Measurements from ENCODE around the gene SNAP23. TPM values are rescaled to one million over a fixed set of nuclear protein-coding genes. Genes with fewer than 3 reads are reported as not detected.

SNAP23 gene
- total RNA-seq (2021) (58.2 to 68.3 TPM (median 63.7 TPM) in 3 replicates), Bru-seq, nascent RNA (percentile 81 among the genes with signal in this experiment)
- long read RNA-seq, experiment 1, transcript SNAP23-202 (7 exons, 2,480 nt): minor isoform, 15 of 404 reads
- long read RNA-seq, experiment 1, transcript SNAP23-201 (8 exons, 2,687 nt): major isoform, 347 of 404 reads
- long read RNA-seq, experiment 1, partial matches to known transcripts: 12 of 404 reads
- long read RNA-seq, experiment 1, other reads (novel, unspliced or antisense): 28 of 404 reads
- long read RNA-seq, experiment 2, transcript SNAP23-201 (8 exons, 2,687 nt): major isoform, 41 of 96 reads
- long read RNA-seq, experiment 2, partial matches to known transcripts: 7 of 96 reads
- long read RNA-seq, experiment 2, other reads (novel, unspliced or antisense): 44 of 96 reads
- long read RNA-seq, experiment 3, transcript SNAP23-205 (3 exons, 862 nt): minor isoform, 7 of 281 reads
- long read RNA-seq, experiment 3, transcript SNAP23-202 (7 exons, 2,480 nt): minor isoform, 14 of 281 reads
- long read RNA-seq, experiment 3, transcript SNAP23-201 (8 exons, 2,687 nt): major isoform, 228 of 281 reads
- long read RNA-seq, experiment 3, partial matches to known transcripts: 13 of 281 reads
- long read RNA-seq, experiment 3, other reads (novel, unspliced or antisense): 18 of 281 reads

DNA sequence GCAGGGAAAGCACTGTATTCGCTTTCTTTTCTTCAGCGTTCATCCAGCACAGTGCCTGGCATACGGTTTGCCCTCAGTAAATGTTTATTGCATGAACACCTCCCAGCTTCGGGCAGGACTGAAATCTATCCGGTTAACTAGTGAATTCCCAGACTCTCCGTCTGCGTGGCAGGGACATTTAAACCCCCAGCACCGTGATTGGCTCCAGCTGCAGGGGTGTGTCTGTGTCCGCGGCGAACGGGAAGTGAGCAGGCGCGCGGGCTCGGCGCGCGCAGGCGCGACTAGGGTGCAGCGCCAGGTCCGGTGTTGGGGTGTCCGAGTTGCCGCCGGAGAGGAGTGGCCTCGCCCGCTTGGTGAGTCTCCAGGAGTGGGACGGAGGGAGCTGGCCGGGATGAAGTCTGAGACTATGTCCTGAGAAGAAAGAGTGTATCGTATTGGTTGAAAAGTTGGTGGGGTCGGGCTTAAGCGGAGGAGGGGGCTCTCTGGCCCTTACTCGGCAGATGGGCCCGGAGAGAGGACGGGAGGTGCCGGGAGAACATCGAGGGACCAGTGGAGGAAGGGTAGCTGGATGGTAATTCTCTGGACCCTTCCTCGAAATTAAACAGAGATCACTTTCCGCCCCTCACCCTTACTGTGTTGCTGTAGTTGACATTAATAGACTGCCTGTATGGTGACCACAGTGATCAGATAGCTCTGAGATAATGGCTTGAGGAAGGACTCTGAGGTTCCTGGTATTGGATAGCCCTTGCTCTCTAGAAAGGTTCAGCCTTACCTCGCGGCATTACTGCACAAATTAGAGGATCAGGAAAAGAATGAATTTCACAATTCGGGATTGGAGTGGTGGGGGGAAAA is at the start of gene SNAP23:
Gene SNAP23 (plus strand): TSS at position 274 of the 852 bp plus-strand sequence. CDS start 16,213 bp downstream, outside the sequence.
- Mint-ChIP-seq H3K36me3 (no peaks in the 10 kb centered on the region), H3K27me3 (ENCODE audit: low read depth) (no peaks in the 10 kb centered on the region), H3K27ac (peak within 1 kb of the TSS; percentile 94), H3K4me3 (peak within 1 kb of the TSS; percentile 92), H3K9me3 (no peaks in the 10 kb centered on the region), H3K4me1 (peaks cover 45% of the 10 kb centered on the region)
- CTCF ChIA-PET: interaction anchor here (1.0 to 1.6 kb wide), 2 partner anchors 111 to 358 kb away, joined by 3 to 4 read pairs; no protein-coding TSS in a partner anchor
- peak; percentile 91 for DNase-seq (ENCODE audit: low spot score)
- ATAC-seq: peak; percentile 92
- POLR2A ChIA-PET: interaction anchor here (0.5 to 1.4 kb wide), 8 partner anchors 9 to 365 kb away, joined by 3 to 10 read pairs (median 3); no protein-coding TSS in a partner anchor
- TF ChIP-seq ZNF396 (CRISPR knock-in tag; IDR thresholded peaks at IDR 0.05; ENCODE audit: borderline replicate concordance): no peak
- TF ChIP-seq, protein P1, sequence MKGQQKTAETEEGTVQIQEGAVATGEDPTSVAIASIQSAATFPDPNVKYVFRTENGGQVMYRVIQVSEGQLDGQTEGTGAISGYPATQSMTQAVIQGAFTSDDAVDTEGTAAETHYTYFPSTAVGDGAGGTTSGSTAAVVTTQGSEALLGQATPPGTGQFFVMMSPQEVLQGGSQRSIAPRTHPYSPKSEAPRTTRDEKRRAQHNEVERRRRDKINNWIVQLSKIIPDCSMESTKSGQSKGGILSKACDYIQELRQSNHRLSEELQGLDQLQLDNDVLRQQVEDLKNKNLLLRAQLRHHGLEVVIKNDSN (CRISPR knock-in tag; IDR thresholded peaks at IDR 0.05): peak; percentile 44; the same call in 1 of the 2 replicates
- TF ChIP-seq MLX (CRISPR knock-in tag; IDR thresholded peaks at IDR 0.05): no peak
- TF ChIP-seq, protein P2, sequence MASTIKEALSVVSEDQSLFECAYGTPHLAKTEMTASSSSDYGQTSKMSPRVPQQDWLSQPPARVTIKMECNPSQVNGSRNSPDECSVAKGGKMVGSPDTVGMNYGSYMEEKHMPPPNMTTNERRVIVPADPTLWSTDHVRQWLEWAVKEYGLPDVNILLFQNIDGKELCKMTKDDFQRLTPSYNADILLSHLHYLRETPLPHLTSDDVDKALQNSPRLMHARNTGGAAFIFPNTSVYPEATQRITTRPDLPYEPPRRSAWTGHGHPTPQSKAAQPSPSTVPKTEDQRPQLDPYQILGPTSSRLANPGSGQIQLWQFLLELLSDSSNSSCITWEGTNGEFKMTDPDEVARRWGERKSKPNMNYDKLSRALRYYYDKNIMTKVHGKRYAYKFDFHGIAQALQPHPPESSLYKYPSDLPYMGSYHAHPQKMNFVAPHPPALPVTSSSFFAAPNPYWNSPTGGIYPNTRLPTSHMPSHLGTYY (CRISPR knock-in tag; IDR thresholded peaks at IDR 0.05): no peak
- TF ChIP-seq, protein P3, sequence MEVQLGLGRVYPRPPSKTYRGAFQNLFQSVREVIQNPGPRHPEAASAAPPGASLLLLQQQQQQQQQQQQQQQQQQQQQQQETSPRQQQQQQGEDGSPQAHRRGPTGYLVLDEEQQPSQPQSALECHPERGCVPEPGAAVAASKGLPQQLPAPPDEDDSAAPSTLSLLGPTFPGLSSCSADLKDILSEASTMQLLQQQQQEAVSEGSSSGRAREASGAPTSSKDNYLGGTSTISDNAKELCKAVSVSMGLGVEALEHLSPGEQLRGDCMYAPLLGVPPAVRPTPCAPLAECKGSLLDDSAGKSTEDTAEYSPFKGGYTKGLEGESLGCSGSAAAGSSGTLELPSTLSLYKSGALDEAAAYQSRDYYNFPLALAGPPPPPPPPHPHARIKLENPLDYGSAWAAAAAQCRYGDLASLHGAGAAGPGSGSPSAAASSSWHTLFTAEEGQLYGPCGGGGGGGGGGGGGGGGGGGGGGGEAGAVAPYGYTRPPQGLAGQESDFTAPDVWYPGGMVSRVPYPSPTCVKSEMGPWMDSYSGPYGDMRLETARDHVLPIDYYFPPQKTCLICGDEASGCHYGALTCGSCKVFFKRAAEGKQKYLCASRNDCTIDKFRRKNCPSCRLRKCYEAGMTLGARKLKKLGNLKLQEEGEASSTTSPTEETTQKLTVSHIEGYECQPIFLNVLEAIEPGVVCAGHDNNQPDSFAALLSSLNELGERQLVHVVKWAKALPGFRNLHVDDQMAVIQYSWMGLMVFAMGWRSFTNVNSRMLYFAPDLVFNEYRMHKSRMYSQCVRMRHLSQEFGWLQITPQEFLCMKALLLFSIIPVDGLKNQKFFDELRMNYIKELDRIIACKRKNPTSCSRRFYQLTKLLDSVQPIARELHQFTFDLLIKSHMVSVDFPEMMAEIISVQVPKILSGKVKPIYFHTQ (CRISPR knock-in tag; IDR thresholded peaks at IDR 0.05): no peak
- TF ChIP-seq, protein P4, sequence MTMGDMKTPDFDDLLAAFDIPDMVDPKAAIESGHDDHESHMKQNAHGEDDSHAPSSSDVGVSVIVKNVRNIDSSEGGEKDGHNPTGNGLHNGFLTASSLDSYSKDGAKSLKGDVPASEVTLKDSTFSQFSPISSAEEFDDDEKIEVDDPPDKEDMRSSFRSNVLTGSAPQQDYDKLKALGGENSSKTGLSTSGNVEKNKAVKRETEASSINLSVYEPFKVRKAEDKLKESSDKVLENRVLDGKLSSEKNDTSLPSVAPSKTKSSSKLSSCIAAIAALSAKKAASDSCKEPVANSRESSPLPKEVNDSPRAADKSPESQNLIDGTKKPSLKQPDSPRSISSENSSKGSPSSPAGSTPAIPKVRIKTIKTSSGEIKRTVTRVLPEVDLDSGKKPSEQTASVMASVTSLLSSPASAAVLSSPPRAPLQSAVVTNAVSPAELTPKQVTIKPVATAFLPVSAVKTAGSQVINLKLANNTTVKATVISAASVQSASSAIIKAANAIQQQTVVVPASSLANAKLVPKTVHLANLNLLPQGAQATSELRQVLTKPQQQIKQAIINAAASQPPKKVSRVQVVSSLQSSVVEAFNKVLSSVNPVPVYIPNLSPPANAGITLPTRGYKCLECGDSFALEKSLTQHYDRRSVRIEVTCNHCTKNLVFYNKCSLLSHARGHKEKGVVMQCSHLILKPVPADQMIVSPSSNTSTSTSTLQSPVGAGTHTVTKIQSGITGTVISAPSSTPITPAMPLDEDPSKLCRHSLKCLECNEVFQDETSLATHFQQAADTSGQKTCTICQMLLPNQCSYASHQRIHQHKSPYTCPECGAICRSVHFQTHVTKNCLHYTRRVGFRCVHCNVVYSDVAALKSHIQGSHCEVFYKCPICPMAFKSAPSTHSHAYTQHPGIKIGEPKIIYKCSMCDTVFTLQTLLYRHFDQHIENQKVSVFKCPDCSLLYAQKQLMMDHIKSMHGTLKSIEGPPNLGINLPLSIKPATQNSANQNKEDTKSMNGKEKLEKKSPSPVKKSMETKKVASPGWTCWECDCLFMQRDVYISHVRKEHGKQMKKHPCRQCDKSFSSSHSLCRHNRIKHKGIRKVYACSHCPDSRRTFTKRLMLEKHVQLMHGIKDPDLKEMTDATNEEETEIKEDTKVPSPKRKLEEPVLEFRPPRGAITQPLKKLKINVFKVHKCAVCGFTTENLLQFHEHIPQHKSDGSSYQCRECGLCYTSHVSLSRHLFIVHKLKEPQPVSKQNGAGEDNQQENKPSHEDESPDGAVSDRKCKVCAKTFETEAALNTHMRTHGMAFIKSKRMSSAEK (CRISPR knock-in tag; IDR thresholded peaks at IDR 0.05; ENCODE audit: borderline replicate concordance): no peak
- TF ChIP-seq CTCF (IDR thresholded peaks at IDR 0.05): no peak
- no peak for TF ChIP-seq PRRX2 (CRISPR knock-in tag; IDR thresholded peaks at IDR 0.05)
- TF ChIP-seq ELF4 (CRISPR knock-in tag; IDR thresholded peaks at IDR 0.05; ENCODE audit: low read depth): no peak
- TF ChIP-seq NFYB (CRISPR knock-in tag; conservative IDR thresholded peaks at IDR 0.05; ENCODE audit: low read depth): peak; percentile 86
- TF ChIP-seq SOX15 (CRISPR knock-in tag; IDR thresholded peaks at IDR 0.05): no peak
- TF ChIP-seq, protein P5, sequence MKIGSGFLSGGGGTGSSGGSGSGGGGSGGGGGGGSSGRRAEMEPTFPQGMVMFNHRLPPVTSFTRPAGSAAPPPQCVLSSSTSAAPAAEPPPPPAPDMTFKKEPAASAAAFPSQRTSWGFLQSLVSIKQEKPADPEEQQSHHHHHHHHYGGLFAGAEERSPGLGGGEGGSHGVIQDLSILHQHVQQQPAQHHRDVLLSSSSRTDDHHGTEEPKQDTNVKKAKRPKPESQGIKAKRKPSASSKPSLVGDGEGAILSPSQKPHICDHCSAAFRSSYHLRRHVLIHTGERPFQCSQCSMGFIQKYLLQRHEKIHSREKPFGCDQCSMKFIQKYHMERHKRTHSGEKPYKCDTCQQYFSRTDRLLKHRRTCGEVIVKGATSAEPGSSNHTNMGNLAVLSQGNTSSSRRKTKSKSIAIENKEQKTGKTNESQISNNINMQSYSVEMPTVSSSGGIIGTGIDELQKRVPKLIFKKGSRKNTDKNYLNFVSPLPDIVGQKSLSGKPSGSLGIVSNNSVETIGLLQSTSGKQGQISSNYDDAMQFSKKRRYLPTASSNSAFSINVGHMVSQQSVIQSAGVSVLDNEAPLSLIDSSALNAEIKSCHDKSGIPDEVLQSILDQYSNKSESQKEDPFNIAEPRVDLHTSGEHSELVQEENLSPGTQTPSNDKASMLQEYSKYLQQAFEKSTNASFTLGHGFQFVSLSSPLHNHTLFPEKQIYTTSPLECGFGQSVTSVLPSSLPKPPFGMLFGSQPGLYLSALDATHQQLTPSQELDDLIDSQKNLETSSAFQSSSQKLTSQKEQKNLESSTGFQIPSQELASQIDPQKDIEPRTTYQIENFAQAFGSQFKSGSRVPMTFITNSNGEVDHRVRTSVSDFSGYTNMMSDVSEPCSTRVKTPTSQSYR (CRISPR knock-in tag; IDR thresholded peaks at IDR 0.05): no peak
- peak; percentile 69 for TF ChIP-seq SP1 (CRISPR knock-in tag; conservative IDR thresholded peaks at IDR 0.05)
- TF ChIP-seq ZNF121 (CRISPR knock-in tag; IDR thresholded peaks at IDR 0.05): no peak
- TF ChIP-seq FOXK1 (CRISPR knock-in tag; IDR thresholded peaks at IDR 0.05): peak; percentile 62; the same call in 1 of the 2 replicates
- TF ChIP-seq, protein P6, sequence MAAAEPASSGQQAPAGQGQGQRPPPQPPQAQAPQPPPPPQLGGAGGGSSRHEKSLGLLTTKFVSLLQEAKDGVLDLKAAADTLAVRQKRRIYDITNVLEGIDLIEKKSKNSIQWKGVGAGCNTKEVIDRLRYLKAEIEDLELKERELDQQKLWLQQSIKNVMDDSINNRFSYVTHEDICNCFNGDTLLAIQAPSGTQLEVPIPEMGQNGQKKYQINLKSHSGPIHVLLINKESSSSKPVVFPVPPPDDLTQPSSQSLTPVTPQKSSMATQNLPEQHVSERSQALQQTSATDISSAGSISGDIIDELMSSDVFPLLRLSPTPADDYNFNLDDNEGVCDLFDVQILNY (CRISPR knock-in tag; IDR thresholded peaks at IDR 0.05): 0 out of 2 replicates have a peak, but pooled peaks have one; percentile 61
